Measurements from ENCODE around the gene SPSB4. TPM values are rescaled to one million over a fixed set of nuclear protein-coding genes. Genes with fewer than 3 reads are reported as not detected.

The SPSB4 gene
- total and polyA plus RNA-seq, 9 of the 15 experiments (the other 6 are each of a cell fraction or from before 2014, with no cell fraction given): not detected

DNA sequence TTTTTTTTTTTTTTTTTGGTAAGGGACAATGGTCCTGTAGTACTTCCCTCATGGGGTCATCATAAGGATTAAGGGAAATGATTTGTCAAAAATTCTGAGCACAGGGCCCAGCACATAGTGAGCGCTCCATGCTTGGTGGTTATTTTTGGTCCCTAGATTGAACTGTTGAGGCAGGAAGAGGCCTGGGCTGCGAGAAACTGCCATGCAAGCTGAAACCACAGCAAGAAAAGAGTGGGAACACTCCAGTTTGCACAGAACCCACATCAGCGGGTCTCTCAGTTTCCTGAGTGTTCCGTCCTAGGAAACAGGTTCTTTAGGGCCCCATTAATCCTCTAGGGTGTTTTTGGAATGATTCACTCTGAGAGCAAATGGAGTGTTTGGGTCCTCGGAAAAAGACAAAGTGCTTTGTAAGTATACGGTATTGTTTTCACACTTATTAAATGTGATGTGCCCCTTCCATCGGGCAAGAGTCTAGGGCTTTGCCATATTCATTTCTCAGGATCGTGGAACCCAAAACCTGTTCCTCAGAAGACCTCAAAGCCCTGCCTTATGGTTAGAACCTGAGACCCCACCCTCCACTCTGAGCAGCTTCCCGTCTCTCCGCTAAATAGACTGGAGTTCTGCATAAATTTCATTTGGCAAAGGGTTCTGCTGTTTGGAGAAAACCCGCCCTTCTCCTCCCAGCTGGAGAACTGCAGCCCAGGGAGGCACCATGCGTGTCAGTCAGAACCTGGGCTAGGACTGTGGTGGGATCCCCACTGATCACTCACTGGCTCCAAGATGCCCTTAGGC is 60.4 kb downstream of the SPSB4 start:
- FAIRE-seq (no peak), DNase-seq (ENCODE audit: extremely low read depth in 1 of 4, low spot score in 3 of 4) (no peak), ATAC-seq (no peak)
- intact Hi-C loops (cut with micrococcal nuclease) (no loop called here), in situ Hi-C loops (cut with MboI) (no loop called here)
- under 1% methylated on average over 12 of the region's 12 CpGs for WGBS (ENCODE audit: insufficient coverage, low coverage, missing lambda C conversion rate)
- ChIA-PET POLR2A (no interaction called here), CTCF (ENCODE audit: low intra/inter-chr PET ratio) (no interaction called here)
- Histone ChIP-seq H3K4me3 (no peak overlapping the region), H3K36me3 (ENCODE audit: control insufficient read depth, insufficient read depth, low read length) (no peaks in the 10 kb centered on the region), H3K79me2 (ENCODE audit: control insufficient read depth, insufficient read depth, low read length) (no peaks in the 10 kb centered on the region), H3K9ac (ENCODE audit: insufficient read depth in 1 of 2, low read depth in 2 of 2, low read length in 2 of 2) (no peak overlapping the region), H3K4me1 (replicated peaks in 1 of 2; ENCODE audit: control insufficient read depth in 2 of 2, insufficient read depth in 2 of 2, low read length in 2 of 2) (no peaks in the 10 kb centered on the region), H3K9me3 (replicated peaks; ENCODE audit: control insufficient read depth, insufficient read depth, low read depth, low read length) (no peaks in the 10 kb centered on the region), H3K9me1 (ENCODE audit: control insufficient read depth, insufficient read depth, low read length) (no peaks in the 10 kb centered on the region), H4K20me1 (replicated peaks; ENCODE audit: control insufficient read depth, insufficient read depth, low read length) (no peaks in the 10 kb centered on the region), H3K27ac (ENCODE audit: extremely low read depth, low read depth, low read length) (no peak overlapping the region), H3K4me2 (ENCODE audit: insufficient read depth, low read length) (no peak overlapping the region), H3K27me3 (ENCODE audit: control insufficient read depth in 2 of 2, insufficient read depth in 2 of 2, low read length in 2 of 2) (peaks cover 4 to 23% of the 10 kb centered on the region in 2 experiments), H2AFZ (ENCODE audit: low read depth, low read length) (no peak overlapping the region)
- TF ChIP-seq HSF4 (CRISPR knock-in tag; IDR thresholded peaks at IDR 0.05; ENCODE audit: borderline replicate concordance) (no peak), RBM39 (optimal IDR thresholded peaks at IDR 0.05; ENCODE audit: low read depth, low read length) (no peak), OTX1 (CRISPR knock-in tag; IDR thresholded peaks at IDR 0.05) (no peak)
- TF ChIP-seq, protein P1, sequence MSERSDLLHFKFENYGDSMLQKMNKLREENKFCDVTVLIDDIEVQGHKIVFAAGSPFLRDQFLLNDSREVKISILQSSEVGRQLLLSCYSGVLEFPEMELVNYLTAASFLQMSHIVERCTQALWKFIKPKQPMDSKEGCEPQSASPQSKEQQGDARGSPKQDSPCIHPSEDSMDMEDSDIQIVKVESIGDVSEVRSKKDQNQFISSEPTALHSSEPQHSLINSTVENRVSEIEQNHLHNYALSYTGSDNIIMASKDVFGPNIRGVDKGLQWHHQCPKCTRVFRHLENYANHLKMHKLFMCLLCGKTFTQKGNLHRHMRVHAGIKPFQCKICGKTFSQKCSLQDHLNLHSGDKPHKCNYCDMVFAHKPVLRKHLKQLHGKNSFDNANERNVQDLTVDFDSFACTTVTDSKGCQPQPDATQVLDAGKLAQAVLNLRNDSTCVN (CRISPR knock-in tag; IDR thresholded peaks at IDR 0.05): no peak
- no TSS peak for BruUV-seq (replicated peaks)
